HG03097 (cell line): Measurements from ENCODE around the gene PEX7.
"Not testable (repeated sequence)": the region's sequence is repeated elsewhere in the genome, so short reads cannot be mapped to it uniquely, and the experiment has no call there.

Experiments
- ATAC-seq: cut with Tn5 transposase; IDR thresholded peaks from one replicate; pipeline ENCODE4 v1.9.1; 2021; ENCODE audit not compliant: unreplicated experiment, low FRiP score

PEX7 gene

DNA sequence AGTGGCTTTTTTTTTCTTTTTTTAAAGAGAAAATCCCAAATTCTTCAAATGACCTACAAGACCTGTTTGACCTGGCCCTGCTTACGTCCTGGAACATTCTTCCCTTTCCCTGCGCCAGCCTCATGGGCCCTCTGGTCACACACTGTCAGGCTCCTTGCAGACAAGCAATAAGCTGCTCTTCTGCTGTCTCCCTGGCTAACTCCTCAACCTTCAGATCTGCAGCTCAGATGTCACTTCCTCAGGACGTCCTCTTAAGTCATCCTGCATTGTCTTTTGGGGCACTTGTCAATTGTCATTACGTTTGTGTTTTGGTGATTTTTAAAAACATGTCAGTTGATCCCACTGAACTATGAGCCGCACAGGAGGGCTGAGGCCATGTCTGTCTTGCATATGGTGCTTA is 70.8 kb downstream of the PEX7 start:
- no peak for ATAC-seq

DNA sequence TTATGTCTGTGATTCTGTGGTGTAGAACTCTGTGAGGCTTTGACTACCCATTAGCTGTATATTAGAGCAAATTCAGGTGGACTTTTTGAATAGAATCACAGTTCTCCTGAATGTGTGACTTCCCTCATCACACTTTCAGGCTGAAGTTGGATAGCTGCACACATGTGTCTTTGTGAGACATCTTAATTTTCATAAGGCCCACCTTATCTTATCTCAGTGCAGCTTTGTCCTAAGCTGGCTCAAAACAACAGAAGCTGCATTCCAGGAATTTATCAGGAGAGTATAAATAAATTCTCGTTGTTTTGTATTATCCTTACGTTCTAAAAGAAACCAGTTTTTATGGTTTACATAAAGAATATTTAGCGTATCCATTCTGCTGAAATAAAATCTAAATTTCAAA is 73.5 kb downstream of the PEX7 start:
- no peak for ATAC-seq

DNA sequence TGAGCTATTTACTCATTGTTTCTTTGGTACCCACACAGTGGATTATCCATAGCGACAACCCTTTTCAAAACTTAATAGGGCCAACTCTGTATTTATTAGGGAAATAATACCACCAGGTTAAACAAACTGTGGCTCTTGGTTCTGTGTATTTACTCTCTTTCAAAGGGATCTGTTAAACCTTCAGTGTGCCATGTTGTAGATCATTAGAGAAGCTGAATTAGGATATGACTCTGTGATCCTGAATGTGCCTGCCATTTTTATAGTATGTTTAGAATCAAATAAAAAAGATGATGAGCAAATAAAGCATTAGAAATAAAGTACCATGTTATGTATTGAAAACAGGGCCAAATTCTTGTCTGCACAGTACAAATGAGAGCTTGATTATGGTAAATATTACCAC is 74.7 kb downstream of the PEX7 start:
- ATAC-seq, result no peak

DNA sequence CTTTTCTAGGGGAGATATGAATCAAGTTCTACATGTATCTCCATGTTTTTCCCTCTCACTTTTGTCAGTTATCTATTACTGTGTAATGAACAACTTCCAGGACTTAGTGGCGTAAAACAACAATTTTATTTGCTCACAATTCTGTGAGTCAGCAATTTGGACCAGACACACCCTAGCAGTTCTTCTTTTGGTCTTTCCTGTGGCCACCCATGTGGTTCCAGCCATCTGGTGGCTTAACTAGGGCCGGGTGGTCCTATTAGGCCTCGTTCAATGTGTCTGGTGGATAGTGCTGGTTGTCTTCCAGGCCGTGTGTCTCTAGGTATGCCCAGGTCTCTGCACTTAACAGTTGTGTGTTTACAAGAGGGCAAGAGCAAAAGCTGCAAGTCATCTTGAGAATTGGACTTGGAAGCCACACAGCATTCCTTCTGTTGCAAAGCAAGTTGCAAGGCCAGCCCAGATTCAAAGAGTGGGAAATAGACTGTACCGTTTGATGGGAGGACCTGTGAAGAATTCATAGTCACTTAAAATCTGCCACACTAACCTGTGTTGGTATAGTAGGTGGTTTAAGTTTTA is 78.9 kb downstream of the PEX7 start:
- no peak for ATAC-seq

DNA sequence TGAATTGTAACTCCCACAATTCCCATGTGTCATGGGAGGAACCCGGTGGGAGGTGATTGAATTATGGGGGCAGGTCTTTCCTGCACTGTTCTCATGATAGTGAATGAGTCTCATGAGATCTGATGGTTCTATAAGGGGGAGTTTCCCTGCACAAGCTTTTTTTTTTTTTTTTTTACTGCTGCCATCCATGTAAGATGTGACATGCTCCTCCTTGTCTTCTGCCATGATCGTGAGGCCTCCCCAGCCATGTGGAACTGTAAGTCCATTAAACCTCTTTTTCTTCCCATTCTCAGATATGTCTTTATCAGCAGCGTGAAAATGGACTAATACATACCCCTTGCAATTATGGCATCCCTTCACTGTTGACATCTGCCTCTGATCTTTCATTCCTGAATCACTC is 82.1 kb downstream of the PEX7 start:
- ATAC-seq, result not testable (repeated sequence)

DNA sequence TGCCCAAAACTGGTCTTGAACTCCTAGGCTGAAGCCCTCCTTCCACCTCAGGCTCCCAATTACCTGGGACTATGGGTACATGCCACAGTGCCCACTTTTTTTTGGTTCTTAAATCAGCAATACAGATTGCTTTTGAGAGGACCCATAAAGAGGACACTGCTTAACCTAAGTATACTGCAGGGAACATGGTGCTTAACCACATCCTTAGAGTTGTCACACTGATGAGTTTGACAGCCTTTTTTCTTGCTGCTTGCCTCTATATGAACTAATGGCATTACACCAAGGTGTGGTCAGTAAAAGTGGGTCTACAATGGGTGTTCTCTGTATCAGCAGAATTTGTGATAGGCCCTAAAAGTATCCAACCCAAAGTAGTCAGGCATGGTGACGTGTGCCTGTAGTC is 92.6 kb downstream of the PEX7 start:
- ATAC-seq, result no peak

DNA sequence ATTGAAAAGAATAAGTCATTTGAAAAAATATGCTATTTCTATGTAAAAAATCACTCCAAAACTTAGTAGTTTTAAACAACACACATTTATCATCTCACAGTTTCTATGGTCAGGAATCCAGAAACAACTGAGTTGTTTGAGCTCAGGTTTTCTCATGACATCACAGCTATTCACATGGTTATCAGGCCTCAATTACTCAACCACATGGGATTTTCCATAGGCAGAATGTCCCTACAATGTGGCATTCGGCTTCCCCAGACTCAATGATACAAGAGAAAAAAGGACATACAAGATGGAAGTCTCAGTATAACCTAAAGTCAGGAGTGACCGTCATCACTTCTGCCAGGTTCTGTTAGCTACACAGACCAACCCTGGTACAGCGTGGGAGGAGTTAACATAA is 96.3 kb downstream of the PEX7 start:
- ATAC-seq, result no peak

DNA sequence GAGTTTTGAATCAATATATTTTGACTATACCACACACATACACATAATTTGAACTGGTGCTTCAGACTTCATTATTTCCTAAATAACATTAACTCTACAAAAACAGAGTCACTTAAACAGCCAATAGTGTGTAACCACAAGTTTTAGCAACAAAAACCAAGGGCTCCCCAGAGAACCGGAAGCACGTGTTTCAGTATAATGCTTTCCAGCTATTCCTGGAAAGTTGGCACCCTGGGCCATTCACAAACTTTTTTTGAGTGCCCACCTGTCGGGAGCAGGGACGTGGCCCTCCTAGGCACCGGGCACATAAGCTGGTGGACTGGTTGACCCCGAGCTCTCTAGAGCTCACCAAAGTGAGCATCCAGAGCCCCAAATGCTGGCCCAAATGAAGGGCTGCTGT is 97.8 kb downstream of the PEX7 start:
- ATAC-seq, result no peak

DNA sequence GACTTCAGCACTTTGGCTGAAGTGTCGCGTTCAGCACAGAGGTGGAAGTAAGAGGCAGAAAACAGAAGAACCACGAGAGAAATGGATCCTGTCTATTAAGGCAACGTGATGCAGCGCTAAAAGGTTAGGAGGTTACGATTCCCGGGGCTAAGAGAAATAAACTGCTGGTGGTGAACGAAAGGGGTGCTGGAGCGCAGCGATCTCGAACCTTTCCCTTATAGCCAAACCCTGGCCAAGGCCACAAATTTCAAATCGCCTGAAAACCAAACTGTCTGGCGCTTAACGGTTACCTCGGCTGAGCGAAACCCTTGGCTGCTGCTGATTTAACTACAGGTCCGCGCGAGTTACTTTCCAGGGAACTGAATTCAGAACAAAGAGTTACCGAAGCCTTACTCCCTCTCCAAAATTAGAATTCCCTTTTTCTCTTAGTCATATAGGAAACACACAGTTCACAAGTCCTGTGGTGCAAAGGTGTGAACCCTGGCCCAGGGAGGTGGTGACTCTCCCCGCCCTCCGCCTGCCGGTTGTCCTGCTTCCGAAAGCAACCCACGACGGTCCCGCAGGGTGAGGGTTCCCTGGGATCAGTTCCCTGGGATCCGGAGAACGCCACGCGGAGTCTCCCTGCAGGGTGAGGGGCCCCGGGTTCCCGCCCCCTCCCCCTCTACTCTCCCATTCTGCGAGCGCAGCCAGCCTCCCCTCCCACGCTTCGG is 98.4 kb downstream of the PEX7 start:
- ATAC-seq, result no peak

DNA sequence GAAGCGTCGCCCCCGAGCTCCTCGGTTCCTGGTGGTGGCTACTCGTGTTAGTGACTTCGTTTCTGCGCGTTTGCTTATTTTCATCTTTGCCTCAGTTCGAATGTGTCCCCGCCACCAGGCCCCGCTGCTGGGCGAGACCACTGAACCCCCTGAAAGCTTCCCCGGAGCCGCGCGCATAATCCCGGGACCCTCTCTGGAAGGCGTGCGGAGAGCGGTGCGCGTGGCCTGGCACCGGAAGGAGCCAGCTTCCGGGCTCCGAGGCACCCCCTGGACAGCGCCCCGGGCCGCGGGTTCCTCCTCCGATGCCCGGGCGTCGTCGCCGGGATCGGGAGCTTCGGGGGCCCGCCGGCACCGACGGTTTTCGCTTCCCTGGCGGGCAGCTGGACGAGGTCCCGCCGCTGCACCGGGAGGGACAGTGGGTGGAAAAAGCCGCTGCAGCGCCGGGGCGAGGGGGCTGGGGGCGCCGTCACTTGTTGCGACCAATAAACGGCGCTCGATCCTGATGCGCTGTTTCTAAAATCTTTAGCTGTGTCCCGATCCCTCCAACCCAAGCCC is 99.1 kb downstream of the PEX7 start:
- no peak for ATAC-seq

DNA sequence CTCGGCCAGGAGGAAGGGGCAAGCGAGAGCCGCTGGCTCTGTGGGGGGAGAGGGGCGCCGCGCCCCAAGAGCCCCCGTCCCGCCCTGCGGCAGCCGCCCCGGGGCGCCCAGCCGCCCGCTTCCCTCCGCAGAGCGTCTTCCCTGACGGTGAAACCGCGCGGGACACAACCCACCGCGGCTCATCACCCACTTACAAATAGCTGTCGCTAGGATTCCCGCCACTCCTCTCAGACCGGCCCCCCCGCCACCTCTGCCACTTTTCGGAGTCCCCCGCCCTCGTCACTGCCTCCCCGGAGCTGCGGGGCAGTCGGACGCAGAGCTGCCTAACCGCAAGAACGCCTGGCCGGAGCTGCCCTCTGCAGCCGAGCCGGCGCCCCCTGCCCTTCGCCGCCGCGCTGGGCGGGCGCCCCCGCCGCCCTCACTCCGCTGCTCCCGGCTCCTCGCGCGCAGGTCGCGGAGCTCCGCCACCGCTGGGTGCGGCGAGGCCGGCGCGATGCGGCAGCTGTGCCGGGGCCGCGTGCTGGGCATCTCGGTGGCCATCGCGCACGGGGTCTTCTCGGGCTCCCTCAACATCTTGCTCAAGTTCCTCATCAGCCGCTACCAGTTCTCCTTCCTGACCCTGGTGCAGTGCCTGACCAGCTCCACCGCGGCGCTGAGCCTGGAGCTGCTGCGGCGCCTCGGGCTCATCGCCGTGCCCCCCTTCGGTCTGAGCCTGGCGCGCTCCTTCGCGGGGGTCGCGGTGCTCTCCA is 99.7 kb downstream of the PEX7 start, which contains the start of gene SLC35D3:
SLC35D3 (plus strand) TSS at position 366 of the 749 bp plus-strand sequence; CDS start at position 494, 128 bp downstream.
- ATAC-seq, result no peak

DNA sequence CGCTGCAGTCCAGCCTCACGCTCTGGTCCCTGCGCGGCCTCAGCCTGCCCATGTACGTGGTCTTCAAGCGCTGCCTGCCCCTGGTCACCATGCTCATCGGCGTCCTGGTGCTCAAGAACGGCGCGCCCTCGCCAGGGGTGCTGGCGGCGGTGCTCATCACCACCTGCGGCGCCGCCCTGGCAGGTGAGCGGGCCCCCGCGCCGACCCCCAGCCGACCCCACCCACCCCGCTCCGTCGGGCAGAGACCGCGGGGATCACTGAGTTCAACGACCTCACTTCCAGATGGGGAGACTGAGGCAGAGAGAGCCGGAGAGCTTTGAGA is 100.3 kb downstream of the PEX7 start:
- no peak for ATAC-seq

DNA sequence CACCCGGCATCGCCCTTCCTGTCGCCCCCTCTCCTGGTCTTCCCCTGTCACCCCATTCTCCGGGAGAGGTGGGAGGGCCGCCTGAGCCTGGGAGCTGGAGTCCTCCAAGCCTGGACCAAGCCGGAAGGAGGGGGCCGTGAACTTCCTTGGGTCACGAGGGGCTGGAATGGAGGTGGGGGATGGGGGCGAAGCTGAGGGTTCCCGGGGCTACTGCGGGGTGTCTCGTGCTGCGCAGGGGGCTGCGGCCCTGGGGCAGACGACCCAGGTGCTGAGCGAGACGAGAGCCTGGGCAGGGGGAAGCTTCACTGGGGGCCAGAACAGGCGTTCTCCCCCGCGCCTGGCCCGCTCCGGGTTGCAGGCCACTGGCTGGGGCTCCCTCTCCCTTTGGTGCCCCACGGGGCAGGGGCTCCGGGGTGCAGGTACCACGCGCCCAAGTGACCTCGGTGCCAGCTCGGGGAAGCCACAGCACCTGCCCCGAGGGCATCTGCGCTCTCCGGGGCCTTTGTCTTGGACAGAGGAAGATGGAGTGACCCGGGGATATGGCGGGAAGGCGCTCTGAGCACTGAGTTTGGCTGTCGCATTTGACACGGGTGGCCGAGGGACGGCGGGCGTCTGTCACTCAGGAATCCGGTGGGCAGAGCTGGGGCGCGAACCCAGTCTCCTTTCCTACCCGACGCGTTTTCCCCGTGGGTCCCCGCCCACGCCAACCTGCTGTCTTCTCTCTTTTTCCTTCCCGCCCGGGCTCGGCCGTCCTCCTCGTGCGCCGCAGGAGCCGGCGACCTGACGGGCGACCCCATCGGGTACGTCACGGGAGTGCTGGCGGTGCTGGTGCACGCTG is 100.9 kb downstream of the PEX7 start:
- ATAC-seq, result no peak

DNA sequence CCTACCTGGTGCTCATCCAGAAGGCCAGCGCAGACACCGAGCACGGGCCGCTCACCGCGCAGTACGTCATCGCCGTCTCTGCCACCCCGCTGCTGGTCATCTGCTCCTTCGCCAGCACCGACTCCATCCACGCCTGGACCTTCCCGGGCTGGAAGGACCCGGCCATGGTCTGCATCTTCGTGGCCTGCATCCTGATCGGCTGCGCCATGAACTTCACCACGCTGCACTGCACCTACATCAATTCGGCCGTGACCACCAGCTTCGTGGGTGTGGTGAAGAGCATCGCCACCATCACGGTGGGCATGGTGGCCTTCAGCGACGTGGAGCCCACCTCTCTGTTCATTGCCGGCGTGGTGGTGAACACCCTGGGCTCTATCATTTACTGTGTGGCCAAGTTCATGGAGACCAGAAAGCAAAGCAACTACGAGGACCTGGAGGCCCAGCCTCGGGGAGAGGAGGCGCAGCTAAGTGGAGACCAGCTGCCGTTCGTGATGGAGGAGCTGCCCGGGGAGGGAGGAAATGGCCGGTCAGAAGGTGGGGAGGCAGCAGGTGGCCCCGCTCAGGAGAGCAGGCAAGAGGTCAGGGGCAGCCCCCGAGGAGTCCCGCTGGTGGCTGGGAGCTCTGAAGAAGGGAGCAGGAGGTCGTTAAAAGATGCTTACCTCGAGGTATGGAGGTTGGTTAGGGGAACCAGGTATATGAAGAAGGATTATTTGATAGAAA is 101.7 kb downstream of the PEX7 start:
- ATAC-seq, result no peak

DNA sequence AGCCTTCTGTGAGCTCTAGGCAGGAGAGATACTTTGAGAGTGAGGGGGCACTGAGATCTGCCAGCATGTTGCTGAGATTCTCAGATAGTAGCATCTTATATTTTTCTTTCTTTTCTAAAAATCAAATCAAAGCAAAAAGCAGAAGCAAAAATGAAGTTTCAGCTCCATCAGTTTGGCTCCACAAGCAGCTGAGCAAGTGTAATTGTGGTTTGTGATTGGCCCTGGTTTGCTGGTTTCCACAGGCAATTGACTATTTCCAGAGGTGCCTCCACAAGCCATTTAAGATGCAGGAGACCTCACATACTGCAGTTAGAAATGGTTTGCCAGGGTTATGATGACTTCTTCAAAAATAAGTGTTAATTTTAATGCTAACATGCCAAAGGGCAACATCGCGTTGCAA is 104.0 kb downstream of the PEX7 start:
- no peak for ATAC-seq

DNA sequence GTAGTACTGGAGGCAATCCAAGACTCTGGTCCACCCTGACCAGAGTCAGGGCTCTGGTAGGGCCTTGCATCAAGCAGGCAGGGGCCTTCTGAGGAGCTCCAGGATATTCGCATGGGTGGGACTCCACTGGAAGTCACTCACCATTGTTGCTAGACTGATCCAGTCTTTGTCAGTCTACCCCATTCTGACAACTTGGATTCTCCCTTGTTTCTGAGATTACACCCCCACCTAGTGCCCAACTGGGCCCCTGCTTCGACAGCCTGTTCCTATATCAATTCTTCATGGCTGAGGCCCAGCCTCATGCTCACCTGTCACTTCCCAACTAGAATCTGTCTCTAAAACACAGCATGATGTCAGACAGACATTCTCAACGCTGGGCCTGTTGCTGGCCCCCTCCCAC is 104.9 kb downstream of the PEX7 start:
- ATAC-seq, result no peak

DNA sequence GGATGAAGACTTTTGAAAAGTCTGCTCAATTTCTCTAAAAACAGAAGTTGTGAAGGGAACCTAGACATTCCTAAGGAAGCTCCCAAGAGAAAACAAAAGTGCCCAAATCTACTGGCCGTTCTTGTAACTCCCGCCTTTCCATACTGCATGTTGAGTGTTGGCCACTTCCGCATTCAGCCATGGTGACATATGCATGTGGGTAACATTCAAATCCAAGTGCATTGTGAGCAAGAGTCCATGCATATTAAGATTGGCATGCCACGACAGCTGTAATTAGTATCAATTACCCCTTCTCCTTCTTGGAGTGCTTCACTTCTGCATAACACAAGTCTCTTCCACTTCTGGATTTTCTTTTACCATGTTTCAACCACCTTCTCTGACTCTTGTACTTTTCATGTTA is 108.1 kb downstream of the PEX7 start:
- ATAC-seq, result no peak

DNA sequence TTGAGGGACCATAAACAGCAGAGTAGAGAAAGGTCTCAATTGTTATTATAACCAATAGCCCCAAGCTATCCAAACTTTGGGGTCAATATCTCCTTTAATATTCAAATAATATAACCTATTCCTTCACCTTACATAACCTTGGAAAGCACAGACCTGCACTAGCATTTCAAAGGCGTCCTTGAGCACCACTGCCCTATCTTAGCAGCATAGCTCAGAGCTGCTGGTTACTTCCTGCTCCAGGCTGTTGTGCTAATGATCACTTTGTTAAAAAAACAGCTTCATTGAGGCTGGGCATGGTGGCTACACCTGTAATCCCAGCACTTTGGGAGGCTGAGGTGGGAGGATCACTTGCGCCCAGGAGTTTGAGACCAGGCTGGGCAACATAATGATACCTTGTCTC is 110.2 kb downstream of the PEX7 start:
- ATAC-seq, result no peak

DNA sequence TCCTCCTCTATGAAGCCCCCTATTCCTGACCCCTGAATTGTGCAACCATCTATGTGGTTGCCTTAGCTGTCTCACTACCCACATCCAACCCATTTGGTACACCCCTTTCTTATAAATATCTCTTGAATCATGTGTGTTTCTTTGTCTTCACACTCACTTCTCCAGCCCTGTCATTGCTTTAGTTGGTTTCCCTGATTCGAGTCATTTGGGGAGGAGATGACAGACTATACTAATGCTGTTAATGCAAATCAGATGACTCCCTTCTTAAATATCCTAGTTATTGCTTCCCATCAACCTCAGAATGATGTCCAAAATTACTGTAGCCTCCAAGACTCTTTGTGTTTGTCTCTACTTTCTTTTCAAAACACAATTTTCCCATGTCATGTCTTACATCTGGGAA is 122.7 kb downstream of the PEX7 start:
- no peak for ATAC-seq

DNA sequence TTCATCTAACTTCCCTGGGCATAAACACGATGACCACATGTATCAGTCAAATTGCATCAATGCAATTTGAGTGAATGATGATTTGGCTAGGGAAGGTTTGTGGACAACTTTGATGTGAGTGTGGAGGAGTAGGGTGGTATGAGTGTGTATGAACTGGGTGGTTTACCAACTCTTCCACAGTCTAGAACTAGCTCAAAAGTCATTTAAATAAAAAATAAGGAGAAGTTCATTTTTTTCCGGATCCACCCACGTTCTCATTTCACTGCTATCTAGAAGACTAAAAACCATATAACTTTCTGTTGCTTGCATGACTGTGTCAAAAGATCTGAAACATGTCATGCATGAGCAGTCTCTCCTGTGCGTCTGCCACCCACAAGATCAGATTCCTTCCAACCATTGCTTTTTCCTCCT is 123.3 kb downstream of the PEX7 start:
- no peak for ATAC-seq
